H1 (cell line): Measurements from ENCODE around the gene SLC37A1. TPM values are rescaled to one million over a fixed set of nuclear protein-coding genes. Genes with fewer than 3 reads are reported as not detected.

Experiments
- CTCF ChIA-PET: fragments of 300-600 bp; sonication (Branson Sonifier 250); formaldehyde crosslinking; loops from one replicate; lab custom pipeline; 2021; ENCODE audit not compliant: partially characterized antibody; lab: Charles Lee
- POLR2A ChIA-PET: fragments of 300-600 bp; sonication (Branson Sonifier 250); formaldehyde crosslinking; loops from one replicate; lab custom pipeline; 2021; ENCODE audit warnings: inconsistent platforms; ENCODE audit not compliant: partially characterized antibody; lab: Charles Lee
- DNase-seq, 2 experiments: peaks; one replicate each; pipeline versions ENCODE4 v3.0.0 to v3.0.0-alpha.2; 2010 to 2022; ENCODE audit warnings: low spot score in 2 of 2, low read depth in 1 of 2, mixed read lengths in 1 of 2
- FAIRE-seq: peaks from 2 replicates; lab custom pipeline; 2011; peaks lifted over from hg19 to GRCh38; lab: Jason Lieb, UNC
- H2AFZ ChIP-seq: 2 replicates; pipeline ENCODE4 v1.8.1; 2012; ENCODE audit warnings: low read length, inconsistent platforms
- H2AK5ac ChIP-seq: 2 replicates; pipeline ENCODE4 v1.6.1; 2013; ENCODE audit warnings: low read depth, low read length
- H2BK120ac ChIP-seq: replicated peaks from 2 replicates; pipeline ENCODE3; 2013; ENCODE audit warnings: low read depth, low read length, inconsistent platforms
- H2BK12ac ChIP-seq: 2 replicates; pipeline ENCODE4 v1.6.1; 2013; ENCODE audit warnings: low read depth, low read length
- H2BK15ac ChIP-seq: 2 replicates; pipeline ENCODE4 v1.6.1; 2013; ENCODE audit warnings: low read length
- H2BK20ac ChIP-seq: 2 replicates; pipeline ENCODE4 v1.6.1; 2013; ENCODE audit warnings: low read length
- H2BK5ac ChIP-seq: 2 replicates; pipeline ENCODE4 v1.6.1; 2013; ENCODE audit warnings: low read depth, low read length
- H3K14ac ChIP-seq: 2 replicates; pipeline ENCODE4 v1.6.1; 2013; ENCODE audit warnings: inconsistent platforms; ENCODE audit not compliant: insufficient read length
- H3K18ac ChIP-seq: 2 replicates; pipeline ENCODE4 v1.6.1; 2013; ENCODE audit warnings: low read length; ENCODE audit errors: extremely low read depth
- H3K23ac ChIP-seq: 2 replicates; pipeline ENCODE4 v1.6.1; 2013; ENCODE audit warnings: inconsistent platforms; ENCODE audit not compliant: insufficient read length
- H3K23me2 ChIP-seq: 2 replicates; pipeline ENCODE4 v1.6.1; 2013; ENCODE audit warnings: low read depth, low read length
- H3K27ac ChIP-seq: 2 replicates; pipeline ENCODE4 v1.6.1; 2011; ENCODE audit warnings: low read depth, low read length, inconsistent platforms
- H3K27me3 ChIP-seq, 4 experiments: replicated peaks in 1 of 4; 1 replicate in 1 of 4; 2 replicates in 3 of 4; pipeline versions ENCODE4 v1.6.1 to v1.8.1; 2011 to 2013; ENCODE audit warnings: low read length in 3 of 4, mild to moderate bottlenecking in 3 of 4, inconsistent platforms in 2 of 4, mixed read lengths in 2 of 4, moderate library complexity in 1 of 4; ENCODE audit not compliant: control insufficient read depth in 3 of 4, insufficient read depth in 3 of 4; ENCODE audit errors: extremely low read depth in 1 of 4
- H3K36me3 ChIP-seq, 4 experiments: 2 replicates each; pipeline versions ENCODE4 v1.6.1 to v1.8.1; 2011 to 2013; ENCODE audit warnings: mild to moderate bottlenecking in 4 of 4, low read length in 3 of 4, moderate library complexity in 2 of 4, control low read depth in 1 of 4, inconsistent platforms in 1 of 4; ENCODE audit not compliant: insufficient read depth in 4 of 4, control insufficient read depth in 2 of 4
- H3K4ac ChIP-seq: replicated peaks from 2 replicates; pipeline ENCODE3; 2013; ENCODE audit warnings: low read length, low read depth, mixed read lengths, inconsistent platforms; ENCODE audit not compliant: insufficient read length
- H3K4me1 ChIP-seq, 4 experiments: replicated peaks in 1 of 4; 1 replicate in 1 of 4; 2 replicates in 3 of 4; pipeline versions ENCODE4 v1.6.1 to v1.8.1; 2011 to 2013; ENCODE audit warnings: low read length in 3 of 4, inconsistent platforms in 2 of 4, mixed read lengths in 1 of 4; ENCODE audit not compliant: insufficient read depth in 4 of 4, control insufficient read depth in 3 of 4
- H3K4me2 ChIP-seq, 2 experiments: 2 replicates each; pipeline versions ENCODE4 v1.6.1 to v1.8.1; 2011 to 2013; ENCODE audit warnings: low read depth in 2 of 2, low read length in 2 of 2, control low read depth in 1 of 2, inconsistent platforms in 1 of 2, mild to moderate bottlenecking in 1 of 2; ENCODE audit not compliant: insufficient read depth in 1 of 2
- H3K4me3 ChIP-seq, 4 experiments: fragments of 200-600, 300-600 bp in 1 of 4; sonication (generic), shearing (Covaris generic), sonication (Bioruptor Twin) in 1 of 4; 2 replicates each; pipeline versions ENCODE4 v1.5.1 to v1.8.1; 2011 to 2016; ENCODE audit warnings: low read length in 4 of 4, low read depth in 3 of 4, control low read depth in 2 of 4, inconsistent platforms in 2 of 4, mild to moderate bottlenecking in 2 of 4, mixed read lengths in 1 of 4, moderate library complexity in 1 of 4; ENCODE audit not compliant: insufficient read depth in 2 of 4; ENCODE audit errors: extremely low read depth in 1 of 4
- H3K56ac ChIP-seq: replicated peaks from 2 replicates; pipeline ENCODE3; 2013; ENCODE audit warnings: low read depth, mild to moderate bottlenecking, mixed read lengths, low read length, inconsistent platforms; ENCODE audit not compliant: insufficient read length
- H3K79me1 ChIP-seq: 2 replicates; pipeline ENCODE4 v1.6.1; 2013; ENCODE audit warnings: low read depth, low read length, control low read depth
- H3K79me2 ChIP-seq, 2 experiments: 2 replicates each; pipeline versions ENCODE4 v1.6.1 to v1.8.1; 2012 to 2013; ENCODE audit warnings: low read length in 2 of 2, mild to moderate bottlenecking in 2 of 2, inconsistent platforms in 1 of 2; ENCODE audit not compliant: insufficient read depth in 2 of 2, control insufficient read depth in 1 of 2
- H3K9ac ChIP-seq, 4 experiments: replicated peaks in 1 of 4; 1 replicate in 1 of 4; 2 replicates in 3 of 4; pipeline versions ENCODE4 v1.6.1 to v1.8.1; 2011 to 2013; ENCODE audit warnings: low read depth in 3 of 4, low read length in 3 of 4, control low read depth in 2 of 4, mild to moderate bottlenecking in 2 of 4, moderate library complexity in 2 of 4, inconsistent platforms in 1 of 4; ENCODE audit errors: extremely low read depth in 1 of 4
- H3K9me3 ChIP-seq, 2 experiments: 2 replicates each; pipeline versions ENCODE4 v1.6.1 to v1.8.1; 2012 to 2013; ENCODE audit warnings: mild to moderate bottlenecking in 2 of 2, moderate library complexity in 2 of 2, control low read depth in 1 of 2, inconsistent platforms in 1 of 2, low read depth in 1 of 2, low read length in 1 of 2, mixed read lengths in 1 of 2; ENCODE audit not compliant: insufficient read depth in 2 of 2
- H4K20me1 ChIP-seq, 2 experiments: replicated peaks in 1 of 2; 2 replicates each; pipeline versions ENCODE3 to v1.8.1; 2011 to 2013; ENCODE audit warnings: inconsistent platforms in 2 of 2, low read length in 2 of 2, mild to moderate bottlenecking in 1 of 2; ENCODE audit not compliant: insufficient read depth in 2 of 2, control insufficient read depth in 1 of 2
- H4K5ac ChIP-seq: 2 replicates; pipeline ENCODE4 v1.6.1; 2013; ENCODE audit warnings: low read length, low read depth, mixed read lengths, inconsistent platforms; ENCODE audit not compliant: insufficient read length
- H4K8ac ChIP-seq: 2 replicates; pipeline ENCODE4 v1.8.0; 2013; ENCODE audit warnings: mild to moderate bottlenecking, moderate library complexity, low read length, inconsistent platforms; ENCODE audit not compliant: insufficient read depth; ENCODE audit errors: extremely low read depth
- H4K91ac ChIP-seq: replicated peaks from 2 replicates; pipeline ENCODE3; 2013; ENCODE audit warnings: low read length, mixed read lengths, inconsistent platforms; ENCODE audit not compliant: insufficient read length
- ASH2L ChIP-seq: fragments of 200-600, 300-600 bp; sonication (generic); IDR thresholded peaks from one replicate; pipeline ENCODE4 v1.7.1; 2017; ENCODE audit warnings: low read length
- BACH1 ChIP-seq: IDR thresholded peaks from 2 replicates; pipeline ENCODE4 v1.6.1; 2012; ENCODE audit warnings: low read length, improper control_type of control experiment
- BRCA1 ChIP-seq: IDR thresholded peaks from 2 replicates; pipeline ENCODE4 v1.6.1; 2012; ENCODE audit warnings: low read depth, low read length, improper control_type of control experiment
- CTCF ChIP-seq, 3 experiments: IDR thresholded peaks; 1 replicate in 2 of 3; 2 replicates in 1 of 3; pipeline versions ENCODE4 v1.5.1 to v1.6.1; 2011; ENCODE audit warnings: low read length in 3 of 3, mild to moderate bottlenecking in 3 of 3, inconsistent platforms in 2 of 3, low read depth in 1 of 3, moderate library complexity in 1 of 3; ENCODE audit not compliant: insufficient read depth in 1 of 3; ENCODE audit errors: control extremely low read depth in 1 of 3
- JUND ChIP-seq: IDR thresholded peaks from 2 replicates; pipeline ENCODE4 v1.6.1; 2011; ENCODE audit warnings: mild to moderate bottlenecking, improper control_type of control experiment, low read length
- KDM1A ChIP-seq: fragments of 200-600, 300-600 bp; sonication (generic); IDR thresholded peaks from 2 replicates; pipeline ENCODE4 v1.7.1; 2016; ENCODE audit warnings: mild to moderate bottlenecking, low read length, borderline replicate concordance
- RFX5 ChIP-seq: IDR thresholded peaks from 2 replicates; pipeline ENCODE4 v1.6.1; 2011; ENCODE audit warnings: low read depth, low read length, improper control_type of control experiment, borderline replicate concordance
- RXRA ChIP-seq: IDR thresholded peaks from 2 replicates; pipeline ENCODE4 v1.6.1; 2011; ENCODE audit warnings: low read depth, mild to moderate bottlenecking, low read length, moderate library complexity; ENCODE audit not compliant: insufficient read depth
- SIX5 ChIP-seq: IDR thresholded peaks from 2 replicates; pipeline ENCODE4 v1.6.1; 2011; ENCODE audit warnings: mild to moderate bottlenecking, low read depth, low read length
- SP2 ChIP-seq: IDR thresholded peaks from 2 replicates; pipeline ENCODE4 v1.6.1; 2012; ENCODE audit warnings: mild to moderate bottlenecking, low read length, inconsistent platforms
- ZNF274 ChIP-seq: IDR thresholded peaks from 2 replicates; pipeline ENCODE4 v1.7.0; 2012; ENCODE audit warnings: low read length, borderline replicate concordance; ENCODE audit errors: extremely low read depth
- WGBS, 2 experiments: shearing (Covaris generic) in 1 of 2; methylation state at CpG; one replicate each; pipeline versions ENCODE4 v1.1.6 to v1.1.7; 2013 to 2015; ENCODE audit warnings: low lambda C conversion rate in 2 of 2, mixed read lengths in 2 of 2, inconsistent platforms in 1 of 2, low coverage in 1 of 2, missing lambda C conversion rate in 1 of 2; ENCODE audit not compliant: insufficient replicate concordance in 2 of 2, insufficient coverage in 1 of 2, insufficient read length in 1 of 2; ENCODE audit errors: extremely low coverage in 1 of 2, missing lambda C conversion rate in 1 of 2; 5-methylcytosine and 5-hydroxymethylcytosine counted together
- polyA plus RNA-seq, 7 experiments: library from polyadenylated mRNA; depleted of rRNA in 3 of 7; stranded (reverse) in 5 of 7; unstranded in 2 of 7; fragments of >200 nt in 5 of 7; fragments of 200-250 nt in 2 of 7; gene quantifications; 1 replicate in 5 of 7; 2 replicates in 1 of 7; 4 replicates in 1 of 7; pipeline versions ENCODE4 v1.2.1 to v1.2.3, GENCODE V29; 2011 to 2013; ENCODE audit warnings: missing spikeins in 2 of 7, mixed read lengths in 2 of 7
- total RNA-seq: library from RNA; stranded (reverse); fragmentation: NEBNext Ultra II Directional; extraction: Animal tissue kit (Norgen Biotek cat#: 25700); gene quantifications from 2 replicates; pipeline ENCODE4 v1.2.1, GENCODE V29; 2021

The SLC37A1 gene
- total and polyA plus RNA-seq, 2 of the 8 experiments (the other 6 are each of a cell fraction or from before 2014, with no cell fraction given) = 15.6 to 30.9 TPM

- peaks cover 0 to 2% (median under 1%) of the 10 kb centered on the region in 4 experiments; a peak in 2 of 7 replicates for H3K27me3 ChIP-seq
- H3K79me2 ChIP-seq = no peaks in the 10 kb centered on the region
- H3K79me1 ChIP-seq = no peaks in the 10 kb centered on the region
- no peak overlapping the region for H3K14ac ChIP-seq
- TF ChIP-seq BACH1 = no peak
- TF ChIP-seq RFX5 = no peak
- TF ChIP-seq RXRA = no peak
- no peak for TF ChIP-seq ASH2L
- no peak for TF ChIP-seq JUND
- TF ChIP-seq BRCA1 = no peak
- no peak for TF ChIP-seq SIX5
- TF ChIP-seq ZNF274 = no peak
- TF ChIP-seq KDM1A = no peak
- no peak for TF ChIP-seq CTCF (IDR thresholded peaks at IDR 0.05; ENCODE audit: control extremely low read depth in 1 of 3, insufficient read depth in 1 of 3, low read depth in 1 of 3, low read length in 3 of 3)
- no peak for TF ChIP-seq SP2
- ChIA-PET CTCF (interaction anchor here (1.2 kb wide), 2 partner anchors 12 to 23 kb away, joined by 3 to 10 read pairs; no protein-coding TSS in a partner anchor), POLR2A (no interaction called here)
- DNase-seq = no peak
- no peak overlapping the region for H2BK12ac ChIP-seq
- H3K18ac ChIP-seq = no peak overlapping the region
- peaks cover 3% of the 10 kb centered on the region; the same call in 1 of the 2 replicates for H3K23me2 ChIP-seq
- no peak overlapping the region for H3K56ac ChIP-seq
- no peak overlapping the region for H2AFZ ChIP-seq
- 81% methylated on average over 4 of the region's 4 CpGs; no CpG with 5 or more reads in 1 of the 2 experiments for WGBS, 2 experiments
- no peak overlapping the region for H2BK120ac ChIP-seq
- no peak overlapping the region for H4K5ac ChIP-seq
- H3K27ac ChIP-seq = no peak overlapping the region
- H3K9ac ChIP-seq = no peak overlapping the region
- no peak overlapping the region for H4K8ac ChIP-seq
- no peaks in the 10 kb centered on the region for H3K9me3 ChIP-seq
- no peak overlapping the region for H4K91ac ChIP-seq
- no peaks in the 10 kb centered on the region for H4K20me1 ChIP-seq
- H3K4ac ChIP-seq = no peak overlapping the region
- no peak overlapping the region for H3K4me2 ChIP-seq
- no peak overlapping the region for H3K4me3 ChIP-seq
- H2BK15ac ChIP-seq = no peak overlapping the region
- H2BK20ac ChIP-seq = no peak overlapping the region
- FAIRE-seq = no peak
- no peak overlapping the region for H3K23ac ChIP-seq
- no peaks in the 10 kb centered on the region for H3K36me3 ChIP-seq
- no peak overlapping the region for H2BK5ac ChIP-seq
- no peak overlapping the region for H2AK5ac ChIP-seq
- H3K4me1 ChIP-seq = no peaks in the 10 kb centered on the region
Measured at GRCh38 chr21:42489991-42490390, 23.7 kb upstream of the SLC37A1 start.
